Peyer's patch (tissue), 4 donors: Measurements from ENCODE around the gene MMP17. TPM values are rescaled to one million over a fixed set of nuclear protein-coding genes. Genes with fewer than 3 reads are reported as not detected.

Source experiments
- DNase-seq, 3 donors: peaks; one replicate each; pipeline ENCODE4 v3.0.0-alpha.2; 2017 to 2019
- H3K27ac ChIP-seq, 4 donors: fragments of 200-600 bp; sonication (generic); one replicate each; pipeline ENCODE4 v1.5.1; 2016 to 2019
- H3K27me3 ChIP-seq, 2 donors: fragments of 200-600 bp; sonication (generic); one replicate each; pipeline ENCODE4 v1.5.1; 2019
- H3K36me3 ChIP-seq, 3 donors: fragments of 200-600 bp; sonication (generic); one replicate each; pipeline ENCODE4 v1.5.1; 2016 to 2019
- H3K4me1 ChIP-seq, 4 donors: fragments of 200-600 bp; sonication (generic); one replicate each; pipeline ENCODE4 v1.5.1; 2016 to 2019
- H3K4me3 ChIP-seq, 4 donors: fragments of 200-600 bp; sonication (generic); 1 replicate in 3 of 4; 2 replicates in 1 of 4; pipeline ENCODE4 v1.5.1; 2016 to 2019; ENCODE audit warnings: mild to moderate bottlenecking in 1 of 4
- H3K9me3 ChIP-seq, 4 donors: fragments of 200-600 bp; sonication (generic); one replicate each; pipeline ENCODE4 v1.5.1; 2016 to 2019; ENCODE audit warnings: mild to moderate bottlenecking in 1 of 4
- POLR2A ChIP-seq, 2 donors: fragments of 450-650 bp; IDR thresholded peaks; one replicate each; pipeline ENCODE4 v1.5.1; 2017; ENCODE audit warnings: antibody characterized with exemption in 2 of 2, mild to moderate bottlenecking in 2 of 2, moderate library complexity in 2 of 2
- total RNA-seq, 4 donors: library from RNA; depleted of rRNA; stranded (reverse); fragments of >200 nt; gene quantifications; one replicate each; pipeline ENCODE4 v1.1.0, GENCODE V29; 2016
- TF ChIP-seq, protein P1 (sequence below), 6 experiments: fragments of 450-650 bp in 4 of 6; fragments of 200-600 bp in 2 of 6; sonication (generic) in 1 of 6; IDR thresholded peaks; one replicate each; pipeline ENCODE4 v1.5.1; 2017 to 2019; ENCODE audit warnings: antibody characterized with exemption in 6 of 6, mild to moderate bottlenecking in 3 of 6, moderate library complexity in 1 of 6

MMP17 gene
- total RNA-seq, 4 donors from 2014 or later = 4.0 to 32.2 (median 5.3) TPM; not detected in 1

DNA sequence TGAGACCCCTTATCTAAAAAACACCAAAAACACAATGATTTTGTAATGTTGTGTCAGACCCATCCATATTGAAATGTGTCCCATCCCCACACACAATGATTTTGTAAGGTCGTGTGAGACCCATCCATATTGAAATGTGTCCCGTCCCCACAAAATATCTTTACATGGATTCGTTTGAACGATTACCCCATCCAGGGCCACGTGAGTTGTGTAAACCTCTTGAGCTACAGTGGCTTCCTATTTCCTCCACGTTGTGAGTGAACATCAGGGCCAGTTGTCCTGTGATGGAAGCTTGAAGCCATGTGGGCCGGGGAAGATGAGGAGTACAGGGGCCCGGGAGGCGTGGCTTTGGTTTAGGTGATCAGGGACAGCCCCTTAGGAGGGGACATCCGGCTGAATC lies 39.3 kb downstream of the MMP17 start:
- Histone ChIP-seq H3K4me3 (no peak overlapping the region), H3K27ac (no peak overlapping the region), H3K9me3 (no peaks in the 10 kb centered on the region), H3K36me3 (no peaks in the 10 kb centered on the region), H3K27me3 (no peaks in the 10 kb centered on the region), H3K4me1 (no peaks in the 10 kb centered on the region)
- DNase-seq = no peak
- TF ChIP-seq, protein P1, sequence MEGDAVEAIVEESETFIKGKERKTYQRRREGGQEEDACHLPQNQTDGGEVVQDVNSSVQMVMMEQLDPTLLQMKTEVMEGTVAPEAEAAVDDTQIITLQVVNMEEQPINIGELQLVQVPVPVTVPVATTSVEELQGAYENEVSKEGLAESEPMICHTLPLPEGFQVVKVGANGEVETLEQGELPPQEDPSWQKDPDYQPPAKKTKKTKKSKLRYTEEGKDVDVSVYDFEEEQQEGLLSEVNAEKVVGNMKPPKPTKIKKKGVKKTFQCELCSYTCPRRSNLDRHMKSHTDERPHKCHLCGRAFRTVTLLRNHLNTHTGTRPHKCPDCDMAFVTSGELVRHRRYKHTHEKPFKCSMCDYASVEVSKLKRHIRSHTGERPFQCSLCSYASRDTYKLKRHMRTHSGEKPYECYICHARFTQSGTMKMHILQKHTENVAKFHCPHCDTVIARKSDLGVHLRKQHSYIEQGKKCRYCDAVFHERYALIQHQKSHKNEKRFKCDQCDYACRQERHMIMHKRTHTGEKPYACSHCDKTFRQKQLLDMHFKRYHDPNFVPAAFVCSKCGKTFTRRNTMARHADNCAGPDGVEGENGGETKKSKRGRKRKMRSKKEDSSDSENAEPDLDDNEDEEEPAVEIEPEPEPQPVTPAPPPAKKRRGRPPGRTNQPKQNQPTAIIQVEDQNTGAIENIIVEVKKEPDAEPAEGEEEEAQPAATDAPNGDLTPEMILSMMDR (IDR thresholded peaks at IDR 0.05) = no peak
- no peak for TF ChIP-seq POLR2A (IDR thresholded peaks at IDR 0.05)

- TF ChIP-seq, protein P1 (IDR thresholded peaks at IDR 0.05) = no peak
- no peak for TF ChIP-seq POLR2A (IDR thresholded peaks at IDR 0.05)
- no peak for DNase-seq
- Histone ChIP-seq H3K9me3 (no peaks in the 10 kb centered on the region), H3K27me3 (no peaks in the 10 kb centered on the region), H3K4me3 (no peak overlapping the region), H3K36me3 (no peaks in the 10 kb centered on the region), H3K4me1 (no peaks in the 10 kb centered on the region), H3K27ac (no peak overlapping the region)
Measured at GRCh38 chr12:131867891-131868675, 39.9 kb downstream of the MMP17 start.

- DNase-seq = no peak
- Histone ChIP-seq H3K4me1 (no peaks in the 10 kb centered on the region), H3K27me3 (no peaks in the 10 kb centered on the region), H3K36me3 (no peaks in the 10 kb centered on the region), H3K4me3 (no peak overlapping the region), H3K9me3 (no peaks in the 10 kb centered on the region), H3K27ac (no peak overlapping the region)
- TF ChIP-seq POLR2A (IDR thresholded peaks at IDR 0.05) = no peak
- TF ChIP-seq, protein P1 (IDR thresholded peaks at IDR 0.05) = no peak
Measured at GRCh38 chr12:131869871-131870418, 41.8 kb downstream of the MMP17 start.

DNA sequence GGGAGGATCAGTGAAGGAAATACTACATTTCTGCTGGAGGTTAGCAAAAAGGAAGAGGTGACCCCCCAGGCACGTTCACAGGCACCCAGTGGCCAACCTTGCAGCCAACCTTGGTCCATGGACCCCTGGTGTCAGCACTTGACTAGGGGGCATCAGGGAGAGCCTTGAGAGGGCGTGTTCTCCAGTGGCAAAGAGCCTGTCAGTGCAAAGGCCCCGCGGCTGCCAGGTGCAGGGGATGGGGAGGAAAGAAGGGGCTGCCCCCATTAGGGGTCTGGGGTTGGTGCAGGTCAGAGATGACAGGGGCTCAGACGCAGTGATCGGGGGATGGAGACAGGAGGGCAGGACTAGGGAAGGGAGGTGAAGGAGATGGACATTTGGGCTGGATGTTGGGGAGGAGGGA lies 43.5 kb downstream of the MMP17 start:
- no peaks in the 10 kb centered on the region for H3K27me3 ChIP-seq
- H3K27ac ChIP-seq = no peak overlapping the region
- H3K4me3 ChIP-seq = no peak overlapping the region
- H3K36me3 ChIP-seq = no peaks in the 10 kb centered on the region
- no peak for DNase-seq
- H3K4me1 ChIP-seq = no peaks in the 10 kb centered on the region
- H3K9me3 ChIP-seq = no peaks in the 10 kb centered on the region
- TF ChIP-seq POLR2A (IDR thresholded peaks at IDR 0.05) = no peak
- TF ChIP-seq, protein P1 (IDR thresholded peaks at IDR 0.05) = no peak

- no peaks in the 10 kb centered on the region for H3K27me3 ChIP-seq
- no peak for TF ChIP-seq POLR2A (IDR thresholded peaks at IDR 0.05)
- TF ChIP-seq, protein P1 (IDR thresholded peaks at IDR 0.05) = no peak
- DNase-seq = no peak
- no peaks in the 10 kb centered on the region for H3K9me3 ChIP-seq
- no peaks in the 10 kb centered on the region for H3K36me3 ChIP-seq
- no peak overlapping the region for H3K4me3 ChIP-seq
- H3K4me1 ChIP-seq = no peaks in the 10 kb centered on the region
- no peak overlapping the region for H3K27ac ChIP-seq
Measured at GRCh38 chr12:131872154-131873051, 44.2 kb downstream of the MMP17 start.
